DMS153 (cell line): ENCODE measurements around the gene GNAZ.
A peak's percentile ranks its signal among the peaks of the same experiment; 100 is the strongest.

Source experiments
- DNase-seq: peaks from one replicate; lab custom pipeline; 2025; lab: John Stamatoyannopoulos, UW

GNAZ gene

GRCh38 chr22:23076896-23077572, 6.7 kb downstream of the GNAZ start:
- DNase-seq = no peak

- peak; percentile 10 for DNase-seq
These were observed 7.5 kb downstream of the GNAZ start for GRCh38 chr22:23077627-23078461.

- DNase-seq = no peak
These were observed 8.1 kb downstream of the GNAZ start for GRCh38 chr22:23078462-23078787.

GRCh38 chr22:23079240-23079768, 9.0 kb downstream of the GNAZ start:
- no peak for DNase-seq

GRCh38 chr22:23079814-23080521, 9.6 kb downstream of the GNAZ start:
- DNase-seq = peak; percentile 13

DNA sequence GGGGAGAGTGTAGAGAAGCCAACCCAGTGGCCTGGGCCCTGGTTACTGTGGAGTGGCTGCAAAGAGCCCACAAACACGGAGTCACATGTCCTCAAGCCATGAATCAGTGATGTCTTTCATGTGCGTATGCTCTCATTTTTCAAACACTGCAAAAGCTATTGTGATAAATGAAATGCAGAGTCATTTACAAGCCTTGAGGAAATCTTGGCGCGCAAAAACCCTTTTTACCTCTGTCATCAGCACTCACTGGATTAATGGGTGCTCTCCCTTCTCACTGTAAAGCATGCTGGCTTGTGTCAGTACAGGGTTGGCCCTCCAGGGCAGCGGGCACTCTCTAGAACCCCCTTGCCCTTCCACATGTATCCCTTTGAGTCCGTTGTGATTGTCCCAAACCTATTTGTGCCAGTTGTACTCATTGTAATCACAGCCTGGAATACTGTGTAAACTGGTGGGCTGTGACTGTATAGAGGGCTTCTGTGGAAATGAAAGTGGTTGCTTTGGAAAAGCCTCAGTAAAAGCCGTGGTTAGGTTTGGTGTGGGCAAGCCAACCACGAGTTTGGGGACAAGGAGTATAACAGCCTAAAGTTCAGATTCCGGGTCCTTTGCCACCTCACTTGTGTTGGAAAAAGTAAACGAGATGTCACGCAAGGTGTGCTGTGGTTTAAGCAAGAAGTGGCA, 10.4 kb downstream of the GNAZ start:
- DNase-seq = no peak

DNA sequence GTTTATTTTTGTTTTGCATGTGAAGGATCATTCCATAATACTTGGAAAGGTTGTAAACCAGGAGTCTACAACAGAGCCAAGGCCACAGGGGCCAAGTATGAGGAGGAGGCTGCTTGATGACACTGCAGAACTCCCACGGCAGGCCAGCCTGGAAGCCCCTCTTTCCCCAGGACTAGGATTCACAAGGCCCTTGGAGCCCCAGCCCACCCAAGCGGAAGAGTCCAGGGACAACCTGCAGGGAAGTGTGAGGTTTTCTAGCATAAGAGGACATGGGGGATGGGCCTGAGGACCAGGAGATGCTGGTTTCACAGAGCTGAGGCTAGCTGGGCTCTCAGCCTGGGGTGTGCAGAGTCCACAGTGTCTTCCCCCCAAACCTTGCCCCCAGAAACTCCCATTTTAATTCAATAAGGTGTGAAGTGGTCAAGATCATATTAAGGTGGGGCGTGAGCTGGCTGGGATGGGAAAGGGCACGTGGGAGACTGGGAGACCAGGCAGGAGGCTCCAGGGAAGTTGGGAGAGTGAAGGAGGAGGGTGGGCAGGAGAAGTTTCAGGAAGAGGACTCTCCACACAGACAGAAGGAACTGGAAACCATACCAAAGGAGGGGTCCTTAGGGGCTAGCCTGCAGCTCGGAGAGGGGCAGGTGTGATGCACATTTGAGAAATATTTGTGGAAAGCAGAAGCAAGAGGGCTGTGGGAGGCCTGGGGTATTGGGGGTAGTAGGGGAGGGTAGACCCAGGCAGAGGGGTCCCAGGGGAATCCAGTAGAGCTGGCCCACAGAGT, 12.4 kb downstream of the GNAZ start:
- DNase-seq = no peak

- no peak for DNase-seq
These were observed 13.1 kb downstream of the GNAZ start for GRCh38 chr22:23083315-23084021.

- DNase-seq = no peak
These were observed 14.4 kb downstream of the GNAZ start for GRCh38 chr22:23084453-23085350.

GRCh38 chr22:23085351-23085671, 15.0 kb downstream of the GNAZ start:
- no peak for DNase-seq

DNA sequence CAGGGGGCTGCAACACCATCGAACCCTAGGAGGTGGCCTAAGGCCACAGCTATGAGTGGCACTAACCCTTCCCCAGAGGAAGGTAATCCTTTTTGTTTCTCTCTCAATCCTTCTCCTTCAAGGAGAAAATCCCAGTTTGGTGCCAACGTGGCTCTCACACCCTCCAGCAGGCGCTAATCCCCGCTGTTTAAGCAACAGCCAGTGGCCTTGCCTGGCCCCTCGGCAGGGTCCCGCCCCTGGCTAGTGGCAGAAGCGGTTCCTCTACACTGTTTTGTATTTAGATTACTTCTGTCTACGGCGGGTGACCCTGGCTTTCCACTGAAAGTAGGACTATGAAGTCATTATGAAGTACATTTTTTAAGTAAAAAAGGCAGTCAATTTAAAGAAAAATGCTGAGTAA, 15.5 kb downstream of the GNAZ start:
- no peak for DNase-seq

DNA sequence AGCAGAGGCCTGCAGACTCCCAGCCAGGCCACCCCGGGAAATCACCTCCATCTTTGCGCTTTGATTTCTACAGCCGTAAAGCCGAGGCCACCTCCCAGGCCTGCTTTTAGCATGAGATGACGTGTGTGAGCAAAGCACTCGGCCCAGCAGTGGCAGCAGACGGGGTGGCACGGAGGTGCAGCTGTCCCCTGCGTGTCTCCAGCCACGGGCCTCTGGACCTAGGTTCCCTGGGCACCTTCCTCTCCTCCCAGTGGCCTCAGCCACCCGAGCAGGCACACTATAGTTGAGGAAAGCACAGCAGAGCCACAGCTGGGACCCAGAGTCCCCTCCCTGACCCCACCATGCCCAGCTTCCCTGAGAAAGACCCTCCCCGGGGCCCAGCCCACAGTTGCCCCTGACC, 15.9 kb downstream of the GNAZ start:
- no peak for DNase-seq

GRCh38 chr22:23086787-23087186, 16.5 kb downstream of the GNAZ start:
- DNase-seq = no peak

DNA sequence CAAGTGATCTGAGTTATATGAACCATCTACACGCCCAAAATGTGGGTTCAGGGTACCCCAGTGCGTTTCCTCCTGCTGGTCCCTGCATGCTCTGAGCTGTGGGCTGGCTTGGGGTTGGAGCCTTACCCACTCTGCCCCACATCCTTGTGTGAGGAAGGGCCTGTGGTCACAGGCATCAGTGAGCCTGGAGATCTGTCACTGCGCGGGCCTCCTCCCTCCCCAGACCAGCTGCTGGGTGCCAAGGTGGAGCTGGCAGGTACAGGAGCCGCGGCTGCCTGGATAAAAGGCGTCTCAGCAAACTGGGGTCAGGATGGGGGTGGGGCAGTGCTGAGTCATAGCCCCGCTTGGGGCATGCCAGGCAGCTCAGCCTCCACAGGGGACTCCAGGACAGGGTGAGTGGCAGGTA, 17.9 kb downstream of the GNAZ start:
- DNase-seq = peak; percentile 19

- DNase-seq = no peak
These were observed 18.7 kb downstream of the GNAZ start for GRCh38 chr22:23089010-23089409.

- no peak for DNase-seq
These were observed 19.5 kb downstream of the GNAZ start for GRCh38 chr22:23089633-23090456.

DNA sequence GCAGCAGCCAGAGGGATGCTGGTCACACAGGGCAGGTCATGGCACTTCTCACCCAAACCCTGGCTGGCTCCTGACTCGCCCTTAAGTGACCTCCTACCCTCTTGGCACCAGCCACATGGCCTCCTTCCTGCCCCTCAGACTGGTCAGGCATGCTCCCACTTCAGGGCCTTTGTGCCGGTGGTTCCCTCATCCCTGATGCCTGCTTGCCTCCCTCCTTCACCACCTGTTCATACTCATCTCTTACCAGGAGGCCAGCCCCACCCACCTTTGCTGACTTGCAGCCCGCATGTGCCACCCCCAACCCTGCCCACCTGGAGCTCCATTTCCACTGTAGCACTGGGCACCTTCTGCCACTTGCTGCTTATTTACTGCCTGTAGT, 20.1 kb downstream of the GNAZ start:
- DNase-seq = no peak

GRCh38 chr22:23091760-23092159, 21.4 kb downstream of the GNAZ start:
- DNase-seq = no peak
